GM18873 (cell line): ENCODE measurements around the gene TNFSF11.
"Not testable (repeated sequence)": the region's sequence is repeated elsewhere in the genome, so short reads cannot be mapped to it uniquely, and the experiment has no call there.

Experiments used
- ATAC-seq: cut with Tn5 transposase; IDR thresholded peaks from one replicate; pipeline ENCODE4 v1.9.1; 2021; ENCODE audit warnings: mild to moderate bottlenecking, moderate library complexity, moderate number of reproducible peaks; ENCODE audit not compliant: unreplicated experiment, low FRiP score

Gene TNFSF11

DNA sequence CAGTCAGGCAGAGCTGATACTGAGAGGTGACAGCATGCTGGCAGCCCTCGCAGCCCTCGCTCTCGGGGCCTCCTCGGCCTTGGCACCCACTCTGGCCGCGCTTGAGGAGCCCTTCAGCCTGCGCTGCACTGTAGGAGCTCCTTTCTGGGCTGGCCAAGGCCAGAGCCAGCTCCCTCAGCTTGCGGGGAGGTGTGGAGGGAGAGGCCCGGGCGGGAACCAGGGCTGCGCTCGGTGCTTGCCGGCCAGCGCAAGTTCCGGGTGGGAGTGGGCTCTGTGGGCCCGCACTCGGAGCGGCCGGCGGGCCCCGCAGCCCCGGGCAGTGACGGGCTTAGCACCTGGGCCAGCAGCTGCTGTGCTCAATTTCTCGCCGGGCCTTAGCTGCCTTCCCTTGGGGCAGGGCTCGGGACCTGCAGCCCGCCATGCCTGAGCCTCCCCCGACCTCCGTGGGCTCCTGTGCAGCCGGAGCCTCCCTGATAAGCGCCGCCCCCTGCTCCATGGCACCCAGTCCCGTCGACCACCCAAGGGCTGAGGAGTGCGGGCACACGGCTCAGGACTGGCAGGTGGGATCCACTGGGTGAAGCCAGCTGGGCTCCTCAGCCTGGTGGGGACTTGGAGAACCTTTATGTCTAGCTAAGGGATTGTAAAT, 14.3 kb upstream of the TNFSF11 start:
- ATAC-seq, result not testable (repeated sequence)

DNA sequence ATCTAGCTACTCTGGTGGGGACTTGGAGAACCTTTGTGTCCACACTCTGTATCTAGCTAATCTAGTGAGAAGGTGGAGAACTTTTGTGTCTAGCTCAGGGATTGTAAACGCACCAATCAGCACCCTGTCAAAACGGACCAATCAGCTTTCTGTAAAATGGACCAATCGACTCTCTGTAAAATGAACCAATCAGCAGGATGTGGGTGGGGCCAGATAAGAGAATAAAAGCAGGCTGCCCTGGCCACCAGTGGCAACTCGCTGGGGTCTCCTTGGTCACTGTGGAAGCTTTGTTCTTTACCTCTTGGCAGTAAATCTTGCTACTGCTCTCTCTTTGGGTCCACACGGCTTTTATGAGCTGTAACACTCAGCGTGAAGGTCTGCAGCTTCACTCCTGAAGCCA, 13.6 kb upstream of the TNFSF11 start:
- ATAC-seq, result not testable (repeated sequence)

GRCh38 chr13:42561752-42562467, 12.0 kb upstream of the TNFSF11 start:
- no peak for ATAC-seq

DNA sequence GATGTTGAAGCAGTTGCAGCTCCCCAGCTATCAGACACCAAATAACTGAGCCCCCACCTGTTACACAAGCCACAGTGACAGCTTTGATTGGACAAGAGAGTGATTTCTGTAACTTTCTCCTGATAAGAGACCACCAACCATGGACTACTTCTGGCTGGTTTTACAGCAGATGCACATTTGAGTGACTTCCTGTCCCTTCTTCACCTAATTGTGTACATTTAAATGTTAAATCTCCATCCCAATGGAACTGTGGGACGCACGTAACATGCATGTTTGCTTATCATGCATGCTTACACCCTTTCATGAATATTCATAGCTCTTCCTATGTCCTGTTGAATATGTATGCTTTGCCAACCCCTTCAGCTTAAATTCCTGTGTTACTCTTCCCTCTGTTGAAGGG, 6.0 kb upstream of the TNFSF11 start:
- no peak for ATAC-seq

- ATAC-seq, result no peak
These were observed 4.2 kb upstream of the TNFSF11 start for GRCh38 chr13:42569576-42570344.

DNA sequence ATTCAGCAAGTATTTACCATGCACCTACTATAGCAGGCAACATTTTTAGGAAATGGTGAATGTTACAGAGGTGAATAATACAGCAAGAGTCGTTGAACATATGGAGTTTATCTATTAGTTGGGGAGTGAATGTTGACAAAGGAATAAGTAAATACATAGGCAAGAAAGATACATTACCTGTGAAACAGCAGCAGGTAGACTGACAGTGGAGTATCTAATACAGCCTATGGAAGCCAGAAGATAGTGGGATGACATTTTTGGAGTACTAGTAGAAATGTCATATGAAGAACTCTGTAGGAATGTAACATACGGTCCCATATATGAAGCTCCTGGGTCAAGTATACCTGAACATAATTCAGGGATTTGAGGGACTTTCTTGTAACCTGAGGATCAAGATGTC, 2.1 kb upstream of the TNFSF11 start:
- ATAC-seq, result no peak

- peak; percentile 51 for ATAC-seq
These were observed 721 bp downstream of the TNFSF11 start for GRCh38 chr13:42574435-42575311.

DNA sequence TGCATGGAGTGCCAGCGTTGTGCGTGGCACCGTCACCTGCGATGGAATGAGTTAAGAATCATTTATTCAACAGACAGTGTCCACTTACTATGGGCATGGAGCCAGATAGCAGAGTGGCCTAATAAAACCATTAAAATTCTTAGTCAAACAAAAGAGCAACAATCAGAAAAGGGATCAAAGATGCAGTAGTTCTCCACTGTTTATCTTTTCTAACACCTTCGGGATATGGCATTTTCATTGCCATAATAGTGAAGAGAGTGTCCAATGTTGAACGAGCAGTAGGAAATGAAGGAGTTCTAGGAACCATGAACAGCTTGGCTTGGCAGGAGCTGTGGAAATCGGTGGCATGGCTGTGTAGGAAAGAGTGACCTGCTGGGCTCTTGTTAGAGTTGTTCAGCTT, 2.0 kb downstream of the TNFSF11 start:
- no peak for ATAC-seq

DNA sequence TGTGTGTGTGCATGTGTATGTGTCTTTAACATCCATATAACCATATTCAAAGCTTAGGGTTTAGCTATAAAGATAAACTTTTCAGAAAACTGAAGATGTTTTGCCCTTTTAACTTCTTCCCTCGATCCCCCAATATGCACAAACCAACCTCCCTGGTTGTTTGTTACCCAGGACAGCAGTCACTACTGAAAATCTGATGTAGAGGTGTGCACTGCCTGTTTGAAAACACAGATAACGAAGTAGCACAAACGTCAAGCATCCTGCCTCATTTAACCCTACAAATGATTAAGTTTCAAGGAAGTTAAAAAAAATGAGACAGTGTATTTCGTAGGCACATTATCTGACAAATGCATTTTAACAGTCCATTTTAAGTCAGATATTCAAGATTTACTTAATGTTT, 3.6 kb downstream of the TNFSF11 start:
- ATAC-seq, result no peak

GRCh38 chr13:42580644-42581043, 6.7 kb downstream of the TNFSF11 start:
- ATAC-seq, result no peak

GRCh38 chr13:42581427-42581826, 7.5 kb downstream of the TNFSF11 start:
- no peak for ATAC-seq

DNA sequence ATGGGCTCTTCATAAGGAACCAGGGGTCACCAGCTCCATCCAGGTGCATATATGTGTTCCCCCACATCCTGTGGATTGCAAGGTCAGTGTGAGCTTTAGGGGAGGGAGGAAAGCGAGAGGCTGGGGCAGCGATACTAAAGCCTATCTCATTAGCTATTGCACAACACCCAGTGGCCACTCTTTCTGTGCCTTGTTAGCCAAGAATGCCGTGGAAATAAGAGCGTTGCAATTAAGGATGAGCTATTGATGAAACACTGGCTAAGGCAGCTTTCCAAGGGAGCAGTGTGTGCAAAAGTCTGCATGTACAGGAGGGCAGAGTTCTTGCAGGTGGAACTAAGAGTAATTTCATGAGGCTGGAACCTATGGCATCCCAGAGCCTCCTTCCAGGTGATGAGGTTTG, 17.6 kb downstream of the TNFSF11 start:
- ATAC-seq, result no peak

GRCh38 chr13:42592915-42593900, 19.3 kb downstream of the TNFSF11 start:
- ATAC-seq, result no peak

DNA sequence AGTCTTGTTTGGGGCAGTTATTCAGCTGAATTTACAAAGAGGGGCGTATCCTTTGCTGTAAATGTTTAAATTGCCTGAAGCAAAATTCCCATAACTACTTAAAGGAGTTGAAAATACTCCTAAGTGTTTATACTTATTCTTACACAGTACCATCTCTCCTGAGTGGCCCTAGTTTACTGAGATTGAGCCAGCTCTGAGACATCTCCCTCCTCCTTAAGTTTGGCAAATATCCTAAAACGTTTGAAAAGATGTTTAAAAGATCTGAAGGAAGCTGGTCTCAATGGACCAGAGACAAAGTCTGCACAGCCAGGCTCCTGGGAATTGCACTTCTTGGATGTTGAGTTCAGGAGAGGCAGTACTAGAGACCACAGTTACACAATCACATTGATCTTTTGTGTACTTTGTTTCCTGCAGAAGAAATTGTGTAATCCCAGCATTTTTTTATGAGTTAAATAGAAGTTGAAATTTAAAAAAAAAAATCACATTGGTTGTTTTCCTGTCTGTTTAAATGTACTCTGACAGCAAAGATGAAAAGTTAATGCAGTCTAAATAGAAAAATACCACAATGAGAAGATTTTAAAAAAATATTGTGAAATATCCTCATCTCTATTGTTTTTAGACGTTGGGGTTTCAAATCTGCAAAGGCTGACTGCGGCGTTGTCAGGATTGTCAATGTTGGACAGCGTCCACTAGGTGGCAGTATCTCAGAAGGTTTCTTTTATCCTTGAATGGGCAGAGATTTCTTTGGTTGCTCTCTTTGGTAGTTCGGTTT, 20.7 kb downstream of the TNFSF11 start:
- ATAC-seq, result no peak

DNA sequence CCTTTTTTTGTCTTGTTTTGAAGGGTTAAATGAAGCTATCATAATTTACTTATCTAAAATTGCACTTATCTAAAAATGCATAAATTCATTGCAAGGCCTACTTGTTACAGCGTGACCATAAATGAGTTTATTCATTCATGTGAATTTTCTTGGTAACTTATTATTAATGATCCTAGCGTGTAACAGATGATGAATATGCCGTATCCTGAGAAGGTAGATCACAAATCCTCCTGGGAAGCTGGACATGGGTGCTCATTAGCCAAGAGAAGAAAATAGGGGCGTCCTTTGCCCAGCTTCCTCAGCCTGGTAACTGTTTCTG, 21.3 kb downstream of the TNFSF11 start:
- no peak for ATAC-seq

- no peak for ATAC-seq
These were observed 23.6 kb downstream of the TNFSF11 start for GRCh38 chr13:42597505-42597904.

DNA sequence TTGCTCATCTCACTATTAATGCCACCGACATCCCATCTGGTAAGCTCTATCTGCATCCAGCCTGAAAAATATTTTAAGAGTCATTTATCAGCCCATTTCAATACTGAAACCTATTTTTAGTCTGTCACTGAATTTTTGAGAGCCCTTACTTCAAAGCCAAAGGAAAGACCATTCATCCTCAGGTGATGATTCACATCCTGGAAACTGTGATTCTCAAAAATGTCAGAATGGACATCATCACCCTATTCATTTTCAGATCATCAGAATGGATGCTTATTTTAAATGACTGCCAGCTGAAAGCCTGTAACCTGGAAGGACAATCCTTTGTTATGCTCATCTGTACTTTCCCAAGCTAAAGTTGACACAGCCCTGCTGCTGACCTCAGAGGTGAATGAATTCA, 27.0 kb downstream of the TNFSF11 start:
- ATAC-seq, result no peak

- peak; percentile 85 for ATAC-seq
These were observed 29.0 kb downstream of the TNFSF11 start for GRCh38 chr13:42602906-42603305.

- ATAC-seq, result no peak
These were observed 29.6 kb downstream of the TNFSF11 start for GRCh38 chr13:42603571-42603970.
